ENCODE data around the gene TUBB1.

- TF ChIP-seq POLR2A (IDR thresholded peaks at IDR 0.05; ENCODE audit: low read length) (peak; percentile 48), GATA1 (IDR thresholded peaks at IDR 0.05; ENCODE audit: low read depth, low read length) (no peak)
Measured at GRCh38 chr20:59042151-59042795, 23.0 kb downstream of the TUBB1 start, which contains the start of gene PRELID3B.
